ENCODE results near the gene TWNK. TPM values are rescaled to one million over a fixed set of nuclear protein-coding genes. Genes with fewer than 3 reads are reported as not detected.

Gene TWNK
- total RNA-seq, 1 experiment from 2014 or later, result 28.2 TPM

- TF ChIP-seq GRHL2 (CRISPR knock-in tag; IDR thresholded peaks at IDR 0.05; ENCODE audit: insufficient replicate concordance, severe bottlenecking), result no peak
- TF ChIP-seq, protein P1, sequence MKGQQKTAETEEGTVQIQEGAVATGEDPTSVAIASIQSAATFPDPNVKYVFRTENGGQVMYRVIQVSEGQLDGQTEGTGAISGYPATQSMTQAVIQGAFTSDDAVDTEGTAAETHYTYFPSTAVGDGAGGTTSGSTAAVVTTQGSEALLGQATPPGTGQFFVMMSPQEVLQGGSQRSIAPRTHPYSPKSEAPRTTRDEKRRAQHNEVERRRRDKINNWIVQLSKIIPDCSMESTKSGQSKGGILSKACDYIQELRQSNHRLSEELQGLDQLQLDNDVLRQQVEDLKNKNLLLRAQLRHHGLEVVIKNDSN (CRISPR knock-in tag; IDR thresholded peaks at IDR 0.05), result no peak
- TF ChIP-seq ZNF138 (CRISPR knock-in tag; conservative IDR thresholded peaks at IDR 0.05), result no peak
- TF ChIP-seq OVOL2 (CRISPR knock-in tag; IDR thresholded peaks at IDR 0.05; ENCODE audit: borderline replicate concordance), result no peak
Observed at GRCh38 chr10:100987685-100988049, 324 bp downstream of the TWNK start (continued).

- no peak for TF ChIP-seq HMGXB4 (CRISPR knock-in tag; IDR thresholded peaks at IDR 0.05)
- no peaks in the 10 kb centered on the region for H3K9me3 Mint-ChIP-seq
- H3K27ac Mint-ChIP-seq, result peak overlapping the region; percentile 93; the same call in 1 of the 2 replicates
- CTCF ChIA-PET, result interaction anchor here (1.0 to 4.5 kb wide), 5 partner anchors 9 to 418 kb away, joined by 3 to 28 read pairs (median 5); no protein-coding TSS in a partner anchor
- H3K36me3 Mint-ChIP-seq, result peaks cover 29% of the 10 kb centered on the region
- no peak for DNase-seq (ENCODE audit: low spot score)
- POLR2A ChIA-PET, result no interaction called here
- H3K4me3 Mint-ChIP-seq, result peak overlapping the region; percentile 93
- H3K27me3 Mint-ChIP-seq (ENCODE audit: low read depth), result no peaks in the 10 kb centered on the region
- H3K4me1 Mint-ChIP-seq, result peaks cover 13% of the 10 kb centered on the region
- no peak for ATAC-seq
Observed at GRCh38 chr10:100988166-100988565, 823 bp downstream of the TWNK start.

DNA sequence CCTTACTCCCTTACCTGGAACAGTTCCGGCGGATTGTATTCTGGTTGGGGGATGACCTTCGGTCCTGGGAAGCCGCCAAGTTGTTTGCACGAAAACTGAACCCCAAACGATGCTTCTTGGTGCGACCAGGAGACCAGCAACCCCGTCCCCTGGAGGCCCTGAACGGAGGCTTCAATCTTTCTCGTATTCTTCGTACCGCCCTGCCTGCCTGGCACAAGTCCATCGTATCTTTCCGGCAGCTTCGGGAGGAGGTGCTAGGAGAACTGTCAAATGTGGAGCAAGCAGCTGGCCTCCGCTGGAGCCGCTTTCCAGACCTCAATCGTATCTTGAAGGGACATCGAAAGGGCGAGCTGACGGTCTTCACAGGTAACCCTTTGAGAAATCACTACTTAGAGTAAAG lies 1.7 kb downstream of the TWNK start:
- Mint-ChIP-seq H3K27me3 (ENCODE audit: low read depth) (no peaks in the 10 kb centered on the region), H3K36me3 (peaks cover 36% of the 10 kb centered on the region), H3K4me3 (peak overlapping the region; percentile 93), H3K9me3 (no peaks in the 10 kb centered on the region), H3K4me1 (peaks cover 13% of the 10 kb centered on the region), H3K27ac (no peak overlapping the region)
- ATAC-seq (no peak), DNase-seq (ENCODE audit: low spot score) (no peak)
- TF ChIP-seq NFE2L1 (CRISPR knock-in tag; IDR thresholded peaks at IDR 0.05) (no peak), IRF1 (CRISPR knock-in tag; IDR thresholded peaks at IDR 0.05) (0 out of 2 replicates have a peak, but pooled peaks have one; percentile 30), ZNF532 (CRISPR knock-in tag; IDR thresholded peaks at IDR 0.05; ENCODE audit: borderline replicate concordance) (no peak)
- TF ChIP-seq, protein P2, sequence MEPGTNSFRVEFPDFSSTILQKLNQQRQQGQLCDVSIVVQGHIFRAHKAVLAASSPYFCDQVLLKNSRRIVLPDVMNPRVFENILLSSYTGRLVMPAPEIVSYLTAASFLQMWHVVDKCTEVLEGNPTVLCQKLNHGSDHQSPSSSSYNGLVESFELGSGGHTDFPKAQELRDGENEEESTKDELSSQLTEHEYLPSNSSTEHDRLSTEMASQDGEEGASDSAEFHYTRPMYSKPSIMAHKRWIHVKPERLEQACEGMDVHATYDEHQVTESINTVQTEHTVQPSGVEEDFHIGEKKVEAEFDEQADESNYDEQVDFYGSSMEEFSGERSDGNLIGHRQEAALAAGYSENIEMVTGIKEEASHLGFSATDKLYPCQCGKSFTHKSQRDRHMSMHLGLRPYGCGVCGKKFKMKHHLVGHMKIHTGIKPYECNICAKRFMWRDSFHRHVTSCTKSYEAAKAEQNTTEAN (CRISPR knock-in tag; IDR thresholded peaks at IDR 0.05), result no peak
- POLR2A ChIA-PET, result no interaction called here
- CTCF ChIA-PET, result interaction anchor here (1.0 to 4.5 kb wide), 3 partner anchors 8 to 29 kb away, joined by 5 to 28 read pairs (median 5); no protein-coding TSS in a partner anchor

- H3K36me3 Mint-ChIP-seq, result peaks cover 36% of the 10 kb centered on the region
- no peak overlapping the region for H3K4me3 Mint-ChIP-seq
- DNase-seq (ENCODE audit: low spot score), result no peak
- TF ChIP-seq, protein P3, sequence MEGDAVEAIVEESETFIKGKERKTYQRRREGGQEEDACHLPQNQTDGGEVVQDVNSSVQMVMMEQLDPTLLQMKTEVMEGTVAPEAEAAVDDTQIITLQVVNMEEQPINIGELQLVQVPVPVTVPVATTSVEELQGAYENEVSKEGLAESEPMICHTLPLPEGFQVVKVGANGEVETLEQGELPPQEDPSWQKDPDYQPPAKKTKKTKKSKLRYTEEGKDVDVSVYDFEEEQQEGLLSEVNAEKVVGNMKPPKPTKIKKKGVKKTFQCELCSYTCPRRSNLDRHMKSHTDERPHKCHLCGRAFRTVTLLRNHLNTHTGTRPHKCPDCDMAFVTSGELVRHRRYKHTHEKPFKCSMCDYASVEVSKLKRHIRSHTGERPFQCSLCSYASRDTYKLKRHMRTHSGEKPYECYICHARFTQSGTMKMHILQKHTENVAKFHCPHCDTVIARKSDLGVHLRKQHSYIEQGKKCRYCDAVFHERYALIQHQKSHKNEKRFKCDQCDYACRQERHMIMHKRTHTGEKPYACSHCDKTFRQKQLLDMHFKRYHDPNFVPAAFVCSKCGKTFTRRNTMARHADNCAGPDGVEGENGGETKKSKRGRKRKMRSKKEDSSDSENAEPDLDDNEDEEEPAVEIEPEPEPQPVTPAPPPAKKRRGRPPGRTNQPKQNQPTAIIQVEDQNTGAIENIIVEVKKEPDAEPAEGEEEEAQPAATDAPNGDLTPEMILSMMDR (IDR thresholded peaks at IDR 0.05), result peak; percentile 32; the same call in 1 of the 2 replicates
- TF ChIP-seq RELA (CRISPR knock-in tag; IDR thresholded peaks at IDR 0.05; ENCODE audit: borderline replicate concordance), result no peak
- CTCF ChIA-PET, result interaction anchor here (0.7 to 13.4 kb wide), 11 partner anchors 15 to 508 kb away, joined by 3 to 277 read pairs (median 3); partner anchors contain the start of gene SEMA4G
- no peak for ATAC-seq
- H3K9me3 Mint-ChIP-seq, result no peaks in the 10 kb centered on the region
- H3K27ac Mint-ChIP-seq, result peak overlapping the region; percentile 87
- POLR2A ChIA-PET, result no interaction called here
- H3K4me1 Mint-ChIP-seq, result peaks cover 23% of the 10 kb centered on the region
- H3K27me3 Mint-ChIP-seq (ENCODE audit: low read depth), result no peaks in the 10 kb centered on the region
Observed at GRCh38 chr10:100993986-100994708, 6.8 kb downstream of the TWNK start.
